GM19240 (cell line): ENCODE results near the gene RPUSD1.
"Not testable (repeated sequence)": the region's sequence is repeated elsewhere in the genome, so short reads cannot be mapped to it uniquely, and the experiment has no call there.

Experiments
- DNase-seq: peaks from one replicate; pipeline ENCODE4 v3.0.0; 2011; ENCODE audit warnings: low spot score; ENCODE audit not compliant: insufficient read length

Gene RPUSD1, protein sequence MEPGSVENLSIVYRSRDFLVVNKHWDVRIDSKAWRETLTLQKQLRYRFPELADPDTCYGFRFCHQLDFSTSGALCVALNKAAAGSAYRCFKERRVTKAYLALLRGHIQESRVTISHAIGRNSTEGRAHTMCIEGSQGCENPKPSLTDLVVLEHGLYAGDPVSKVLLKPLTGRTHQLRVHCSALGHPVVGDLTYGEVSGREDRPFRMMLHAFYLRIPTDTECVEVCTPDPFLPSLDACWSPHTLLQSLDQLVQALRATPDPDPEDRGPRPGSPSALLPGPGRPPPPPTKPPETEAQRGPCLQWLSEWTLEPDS

GRCh38 chr16:787978-788398 is at the start of gene RPUSD1:
TSS of gene RPUSD1 (minus strand) at chr16:788381. CDS start at chr16:787737, 644 bp downstream.
- DNase-seq = no peak

GRCh38 chr16:836822-837221 is 48.6 kb upstream of the RPUSD1 start:
- not testable (repeated sequence) for DNase-seq

DNA sequence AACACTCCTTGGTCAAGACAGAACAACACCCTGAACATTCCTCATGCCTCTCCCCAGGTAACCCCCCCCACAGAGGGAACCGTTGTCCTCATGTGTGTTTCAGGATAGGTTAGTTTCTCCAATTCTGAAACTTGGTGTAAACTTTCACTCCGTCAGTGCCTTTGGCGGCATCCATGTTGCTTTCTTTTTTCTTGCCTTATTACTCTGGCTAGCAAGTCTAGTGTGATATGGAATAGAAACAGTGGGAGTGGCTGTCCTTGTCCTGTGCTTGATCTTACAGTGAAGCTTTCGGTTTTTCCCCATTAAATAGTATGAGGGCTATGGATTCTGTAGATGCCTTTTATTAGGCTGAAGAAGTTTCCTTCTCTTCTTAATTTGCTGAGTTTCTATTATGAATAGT is 48.0 kb upstream of the RPUSD1 start:
- no peak for DNase-seq

GRCh38 chr16:835373-835772 is 47.2 kb upstream of the RPUSD1 start:
- DNase-seq = no peak

GRCh38 chr16:833411-833810 is 45.2 kb upstream of the RPUSD1 start:
- no peak for DNase-seq

DNA sequence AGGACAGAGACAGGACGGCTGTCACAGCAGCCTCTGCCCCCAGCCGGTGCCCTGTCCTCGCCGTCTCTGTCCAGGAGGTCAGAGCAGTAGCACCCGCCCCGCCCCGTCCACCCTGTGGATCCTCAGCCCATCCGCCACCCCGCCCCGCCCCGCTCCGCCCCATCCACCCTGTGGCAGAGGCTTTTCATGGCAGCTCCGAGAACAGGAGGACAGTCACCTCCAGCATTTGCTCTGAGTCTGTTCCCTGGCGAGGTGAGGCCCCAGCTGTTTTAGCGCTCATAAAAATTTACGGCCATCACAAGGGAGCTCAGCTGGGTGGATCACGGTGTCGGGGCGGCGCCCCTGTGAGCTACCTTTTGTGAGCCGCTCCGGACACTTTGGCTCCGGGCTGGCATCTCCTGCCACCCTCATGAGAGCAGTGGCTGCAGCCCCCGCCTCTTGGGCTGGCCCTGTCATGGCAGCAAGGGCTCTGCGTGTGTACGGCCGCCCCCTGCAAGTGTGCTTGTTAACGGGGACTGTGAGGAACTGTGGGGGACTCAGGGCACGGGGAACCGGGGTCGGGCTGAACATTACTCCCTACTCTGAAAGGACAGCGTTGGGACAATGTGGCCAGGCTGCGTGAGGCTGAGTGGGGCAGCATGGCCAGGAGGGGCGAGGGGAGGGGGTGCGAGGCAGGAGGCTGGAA is 44.6 kb upstream of the RPUSD1 start:
- DNase-seq = no peak

GRCh38 chr16:831571-832413 is 43.6 kb upstream of the RPUSD1 start:
- no peak for DNase-seq

DNA sequence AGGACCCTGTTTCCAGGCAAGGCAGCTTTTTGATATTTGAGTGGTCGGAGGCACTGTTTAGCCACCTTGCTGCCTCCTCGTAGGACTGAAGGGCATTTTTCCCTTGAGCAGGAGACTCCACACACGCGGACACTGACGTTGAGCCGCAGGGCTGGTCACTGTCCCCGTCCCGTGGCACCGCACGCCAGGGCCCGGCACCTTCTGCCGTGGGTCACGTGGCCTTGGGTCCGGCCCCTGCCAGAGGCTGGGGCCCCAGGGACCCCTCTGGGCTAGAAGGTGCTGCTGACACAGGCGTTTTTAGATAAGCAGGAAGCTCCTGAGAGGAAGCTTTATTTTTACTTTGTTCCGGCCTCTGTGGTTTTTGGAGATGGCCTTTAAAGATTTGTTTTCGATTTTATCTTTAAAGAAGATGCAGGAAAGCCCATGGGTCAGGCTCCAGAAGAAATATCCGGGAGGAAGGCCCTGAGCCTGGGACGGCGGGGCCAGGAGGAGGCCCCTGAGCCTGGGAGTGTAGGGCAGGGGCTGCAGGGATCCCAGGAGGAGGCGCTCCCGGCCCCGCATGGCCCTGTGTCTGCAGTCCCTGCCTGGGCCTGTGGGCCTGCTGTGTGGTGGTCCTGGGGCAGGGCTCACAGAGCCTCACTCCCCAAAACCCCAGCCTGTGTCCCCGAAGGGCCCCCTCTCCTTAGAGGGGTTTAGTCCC is 42.8 kb upstream of the RPUSD1 start:
- no peak for DNase-seq

DNA sequence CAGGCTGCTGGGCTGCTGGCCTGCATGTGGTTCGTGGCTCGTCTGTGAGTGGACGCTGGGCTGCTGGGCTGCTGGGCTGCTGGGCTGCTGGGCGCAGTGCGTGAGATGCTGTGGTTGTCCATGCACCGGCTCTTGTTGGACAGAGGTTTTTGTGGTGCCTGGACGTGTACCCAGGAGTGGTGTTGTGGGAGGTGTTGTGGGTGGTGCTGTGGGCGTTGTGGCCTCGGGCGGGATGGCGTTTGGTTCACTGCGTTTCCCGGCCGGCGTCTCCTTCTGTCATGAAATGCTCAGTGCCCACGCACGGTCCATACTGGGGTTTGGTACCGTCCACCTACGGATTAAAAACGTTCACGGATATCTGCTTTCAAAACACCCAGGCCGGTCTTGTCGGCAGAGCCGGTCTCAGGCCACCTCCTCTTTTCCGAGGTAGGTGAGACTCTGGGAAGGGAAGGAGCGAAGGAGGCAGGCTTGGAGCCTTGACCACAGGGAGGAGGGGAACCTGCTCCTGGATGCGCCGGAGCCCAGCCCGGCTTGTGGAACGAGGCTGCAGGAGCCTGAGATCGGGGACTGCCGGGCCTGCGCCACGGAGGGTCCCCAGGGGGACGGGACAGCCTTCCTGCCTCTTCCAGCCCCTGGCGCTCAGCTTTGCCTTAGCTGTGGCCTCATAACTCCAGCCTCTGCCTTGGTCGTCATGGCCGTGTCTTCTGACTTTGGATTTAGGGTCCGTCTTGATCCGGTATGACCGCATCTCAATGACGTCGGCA is 42.1 kb upstream of the RPUSD1 start:
- no peak for DNase-seq

- no peak for DNase-seq
Observed at GRCh38 chr16:828891-829290, 40.7 kb upstream of the RPUSD1 start.

GRCh38 chr16:827513-827912 is 39.3 kb upstream of the RPUSD1 start:
- DNase-seq = no peak

- no peak for DNase-seq
Observed at GRCh38 chr16:825341-826061, 37.3 kb upstream of the RPUSD1 start.

GRCh38 chr16:824601-825000 is 36.4 kb upstream of the RPUSD1 start:
- no peak for DNase-seq

GRCh38 chr16:824194-824593 is 36.0 kb upstream of the RPUSD1 start:
- no peak for DNase-seq

GRCh38 chr16:822909-823297 is 34.7 kb upstream of the RPUSD1 start:
- no peak for DNase-seq

DNA sequence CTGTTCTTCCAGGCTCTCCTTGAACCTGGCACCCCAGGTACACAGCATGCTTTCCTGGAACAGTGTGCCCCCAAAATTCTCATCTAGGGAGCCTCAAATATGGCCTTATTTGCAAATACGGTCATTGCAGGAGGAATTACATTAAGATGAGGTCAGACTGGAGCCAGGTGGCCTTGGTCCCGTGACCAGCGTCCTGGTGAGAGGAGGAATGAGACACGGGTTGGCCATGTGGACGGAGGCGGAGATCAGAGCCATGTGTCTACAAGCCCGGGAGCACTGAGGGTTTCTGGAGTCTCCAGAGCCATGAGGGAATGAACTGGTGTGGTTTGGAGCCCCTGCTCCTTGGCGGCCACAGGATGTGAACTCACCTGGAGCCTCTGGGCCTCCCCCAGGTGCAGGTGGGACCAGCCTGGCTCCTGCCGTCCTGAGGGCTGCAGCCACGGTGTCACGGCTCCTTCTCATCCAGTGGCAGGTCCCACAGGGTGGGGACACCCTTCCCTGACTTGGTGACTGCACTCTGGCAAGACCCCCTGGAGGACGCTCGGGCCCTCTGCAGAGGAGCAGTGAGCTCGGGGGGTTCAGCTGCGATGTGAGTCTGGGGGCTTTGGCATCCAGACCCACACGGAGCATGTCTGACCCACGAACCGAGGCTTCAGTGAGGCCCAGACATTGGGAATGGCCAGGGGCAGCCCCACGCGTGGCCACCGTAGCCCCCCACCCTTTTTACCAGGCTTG is 34.2 kb upstream of the RPUSD1 start:
- no peak for DNase-seq

GRCh38 chr16:821751-822150 is 33.6 kb upstream of the RPUSD1 start:
- no peak for DNase-seq

DNA sequence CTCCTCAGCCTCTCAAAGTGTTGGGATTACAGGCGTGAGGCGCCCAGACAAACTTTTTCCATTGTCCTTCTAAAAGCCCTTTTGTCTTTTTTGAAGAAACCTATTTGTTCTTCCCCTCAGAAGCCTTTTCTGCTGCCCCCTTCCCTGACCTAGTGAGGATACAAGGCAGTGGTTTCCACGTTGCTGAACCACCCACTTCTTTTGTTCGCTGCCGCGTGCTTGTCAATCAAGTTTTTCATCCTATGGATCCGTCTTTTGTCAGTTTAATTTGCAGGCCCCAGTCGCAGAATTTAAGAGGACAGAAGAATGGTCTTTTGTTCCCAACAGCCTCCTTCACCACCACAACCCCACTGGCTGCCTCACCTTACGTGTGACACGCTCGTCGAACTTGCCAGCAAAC is 32.6 kb upstream of the RPUSD1 start:
- DNase-seq = no peak

DNA sequence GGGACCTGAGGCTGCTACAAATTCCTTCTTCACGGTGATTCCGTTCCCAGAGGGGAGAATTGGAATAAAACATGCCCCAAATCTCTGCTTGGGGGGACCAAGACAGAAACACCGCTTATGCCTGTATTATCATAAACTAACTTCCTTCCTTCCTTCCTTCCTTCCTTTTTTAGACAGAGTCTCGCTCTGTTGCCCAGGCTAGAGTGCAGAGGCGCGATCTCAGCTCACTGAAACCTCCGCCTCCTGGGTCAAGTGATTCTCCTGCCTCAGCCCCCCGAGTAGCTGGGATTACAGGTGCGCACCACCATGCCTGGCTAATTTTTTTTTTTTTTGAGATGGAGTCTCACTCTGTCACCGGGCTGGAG is 31.8 kb upstream of the RPUSD1 start:
- not testable (repeated sequence) for DNase-seq
